Measurements from ENCODE around the gene C11orf71. TPM values are rescaled to one million over a fixed set of nuclear protein-coding genes. Genes with fewer than 3 reads are reported as not detected.

Gene C11orf71
- total and polyA plus RNA-seq, 2 donors (not counting 1 experiment from before 2014, with no cell fraction given) = 12.1 to 14.8 TPM

GRCh38 chr11:114367244-114367957 is 32.9 kb downstream of the C11orf71 start:
- ChIA-PET CTCF (no interaction called here), POLR2A (no interaction called here)
- TF ChIP-seq EZH2 (IDR thresholded peaks at IDR 0.05; ENCODE audit: borderline replicate concordance, insufficient read depth, low read depth, low read length, poor library complexity, severe bottlenecking) = no peak
- TF ChIP-seq, protein P1, sequence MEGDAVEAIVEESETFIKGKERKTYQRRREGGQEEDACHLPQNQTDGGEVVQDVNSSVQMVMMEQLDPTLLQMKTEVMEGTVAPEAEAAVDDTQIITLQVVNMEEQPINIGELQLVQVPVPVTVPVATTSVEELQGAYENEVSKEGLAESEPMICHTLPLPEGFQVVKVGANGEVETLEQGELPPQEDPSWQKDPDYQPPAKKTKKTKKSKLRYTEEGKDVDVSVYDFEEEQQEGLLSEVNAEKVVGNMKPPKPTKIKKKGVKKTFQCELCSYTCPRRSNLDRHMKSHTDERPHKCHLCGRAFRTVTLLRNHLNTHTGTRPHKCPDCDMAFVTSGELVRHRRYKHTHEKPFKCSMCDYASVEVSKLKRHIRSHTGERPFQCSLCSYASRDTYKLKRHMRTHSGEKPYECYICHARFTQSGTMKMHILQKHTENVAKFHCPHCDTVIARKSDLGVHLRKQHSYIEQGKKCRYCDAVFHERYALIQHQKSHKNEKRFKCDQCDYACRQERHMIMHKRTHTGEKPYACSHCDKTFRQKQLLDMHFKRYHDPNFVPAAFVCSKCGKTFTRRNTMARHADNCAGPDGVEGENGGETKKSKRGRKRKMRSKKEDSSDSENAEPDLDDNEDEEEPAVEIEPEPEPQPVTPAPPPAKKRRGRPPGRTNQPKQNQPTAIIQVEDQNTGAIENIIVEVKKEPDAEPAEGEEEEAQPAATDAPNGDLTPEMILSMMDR (IDR thresholded peaks at IDR 0.05) = no peak
- no peak for DNase-seq
- Mint-ChIP-seq H3K27me3 (peaks cover 48% of the 10 kb centered on the region), H3K4me3 (no peak overlapping the region), H3K4me1 (no peaks in the 10 kb centered on the region), H3K9me3 (ENCODE audit: insufficient read depth) (no peaks in the 10 kb centered on the region), H3K27ac (no peak overlapping the region)
- no peaks in the 10 kb centered on the region for H3K36me3 ChIP-seq (replicated peaks in 1 of 2; ENCODE audit: control extremely low read depth in 1 of 2, control insufficient read depth in 1 of 2, extremely low read depth in 1 of 2, insufficient read depth in 2 of 2, low read length in 1 of 2)
- H3K27me3 ChIP-seq (replicated peaks in 1 of 4; ENCODE audit: control extremely low read depth in 1 of 4, control insufficient read depth in 3 of 4, insufficient read depth in 4 of 4, low read length in 3 of 4) = peaks cover 0 to 16% (median 4%) of the 10 kb centered on the region in 4 experiments
- H2AFZ ChIP-seq (ENCODE audit: insufficient read depth, low read depth, low read length, poor library complexity, severe bottlenecking) = no peak overlapping the region
- H3K27ac ChIP-seq (ENCODE audit: low read length in 2 of 2) = no peak overlapping the region
- H3K9ac ChIP-seq (ENCODE audit: low read length) = no peak overlapping the region
- no peaks in the 10 kb centered on the region for H3K9me3 ChIP-seq (ENCODE audit: control extremely low read depth in 1 of 3, control insufficient read depth in 2 of 3, insufficient read depth in 1 of 3, low read length in 2 of 3)
- H4K20me1 ChIP-seq (ENCODE audit: control insufficient read depth, insufficient read depth, low read length, poor library complexity, severe bottlenecking) = no peaks in the 10 kb centered on the region
- intact Hi-C loops (cut with micrococcal nuclease) = no loop called here
- no peaks in the 10 kb centered on the region for H3K79me2 ChIP-seq (ENCODE audit: control insufficient read depth, insufficient read depth, low read length)
- no peak for ATAC-seq (ENCODE audit: low read depth)
- WGBS (ENCODE audit: insufficient coverage) = 88% methylated on average over 6 of the region's 9 CpGs
- H3K4me1 ChIP-seq (ENCODE audit: control insufficient read depth in 2 of 2, insufficient read depth in 2 of 2, low read length in 2 of 2) = no peaks in the 10 kb centered on the region
- no peak overlapping the region for H3K4me2 ChIP-seq (replicated peaks; ENCODE audit: low read depth, low read length, poor library complexity, severe bottlenecking)
- H3K4me3 ChIP-seq (ENCODE audit: control extremely low read depth in 1 of 5, extremely low read depth in 1 of 5, insufficient read depth in 1 of 5, low read depth in 2 of 5, low read length in 4 of 5) = no peak overlapping the region

All from B cell (primary cell).